Loucy (cell line): ENCODE data around the gene PPME1.
A peak's percentile ranks its signal among the peaks of the same experiment; 100 is the strongest.

Source experiments
- H2AFZ ChIP-seq: fragments of 200-600 bp; sonication (generic); 2 replicates; pipeline ENCODE4 v1.6.0; 2016; ENCODE audit warnings: antibody characterized with exemption, mild to moderate bottlenecking, low read length, moderate library complexity
- H3F3A ChIP-seq: fragments of 200-600 bp; 2 replicates; pipeline ENCODE4 v1.6.0; 2016; ENCODE audit warnings: antibody characterized with exemption, low read depth, mild to moderate bottlenecking
- H3K27me3 ChIP-seq: fragments of 200-600 bp; sonication (generic); 2 replicates; pipeline ENCODE4 v1.6.1; 2014; ENCODE audit warnings: low read length, mild to moderate bottlenecking; ENCODE audit not compliant: insufficient read depth, poor library complexity, severe bottlenecking
- H3K36me3 ChIP-seq: fragments of 200-600 bp; sonication (generic); 2 replicates; pipeline ENCODE4 v1.6.1; 2016; ENCODE audit warnings: low read length; ENCODE audit not compliant: insufficient read depth
- H3K4me1 ChIP-seq: fragments of 200-600 bp; sonication (generic); 2 replicates; pipeline ENCODE4 v1.5.1; 2014; ENCODE audit warnings: low read length, mild to moderate bottlenecking; ENCODE audit not compliant: insufficient read depth, poor library complexity, severe bottlenecking
- H3K4me2 ChIP-seq: fragments of 200-600 bp; sonication (generic); 2 replicates; pipeline ENCODE4 v1.6.0; 2014; ENCODE audit warnings: antibody characterized with exemption, low read length, low read depth, mild to moderate bottlenecking; ENCODE audit not compliant: poor library complexity, severe bottlenecking
- H3K4me3 ChIP-seq: fragments of 200-600 bp; sonication (generic); 2 replicates; pipeline ENCODE4 v1.5.1; 2014; ENCODE audit warnings: low read length, mild to moderate bottlenecking, mixed read lengths; ENCODE audit not compliant: poor library complexity, severe bottlenecking
- H3K79me2 ChIP-seq: fragments of 200-600 bp; sonication (generic); 2 replicates; pipeline ENCODE4 v1.6.1; 2014; ENCODE audit warnings: low read length; ENCODE audit not compliant: insufficient read depth
- H3K9ac ChIP-seq: fragments of 200-600 bp; sonication (generic); 2 replicates; pipeline ENCODE4 v1.6.0; 2014; ENCODE audit warnings: mild to moderate bottlenecking, low read depth, low read length, moderate library complexity; ENCODE audit not compliant: poor library complexity, severe bottlenecking
- H3K9me2 ChIP-seq: fragments of 200-600 bp; sonication (generic); replicated peaks from 2 replicates; pipeline ENCODE4 v1.6.1; 2016; ENCODE audit warnings: low read depth, low read length, mixed read lengths
- H3K9me3 ChIP-seq: fragments of 200-600 bp; sonication (generic); 2 replicates; pipeline ENCODE4 v1.6.1; 2014; ENCODE audit warnings: mild to moderate bottlenecking, antibody characterized with exemption, low read length, low read depth; ENCODE audit not compliant: insufficient read depth
- H4K20me1 ChIP-seq: fragments of 200-600 bp; sonication (generic); 2 replicates; pipeline ENCODE4 v1.6.0; 2014; ENCODE audit warnings: antibody characterized with exemption, low read length, mild to moderate bottlenecking; ENCODE audit not compliant: insufficient read depth, poor library complexity, severe bottlenecking
- EZH2phosphoT487 ChIP-seq: fragments of 200-600 bp; IDR thresholded peaks from 2 replicates; pipeline ENCODE4 v1.6.1; 2018; ENCODE audit warnings: antibody characterized with exemption, mild to moderate bottlenecking, moderate library complexity, borderline replicate concordance
- TF ChIP-seq, protein P1 (sequence below): fragments of 200-600 bp; sonication (generic); conservative IDR thresholded peaks from 2 replicates; pipeline ENCODE4 v1.5.1; 2014; ENCODE audit warnings: mild to moderate bottlenecking, antibody characterized with exemption, low read length

The PPME1 gene

DNA sequence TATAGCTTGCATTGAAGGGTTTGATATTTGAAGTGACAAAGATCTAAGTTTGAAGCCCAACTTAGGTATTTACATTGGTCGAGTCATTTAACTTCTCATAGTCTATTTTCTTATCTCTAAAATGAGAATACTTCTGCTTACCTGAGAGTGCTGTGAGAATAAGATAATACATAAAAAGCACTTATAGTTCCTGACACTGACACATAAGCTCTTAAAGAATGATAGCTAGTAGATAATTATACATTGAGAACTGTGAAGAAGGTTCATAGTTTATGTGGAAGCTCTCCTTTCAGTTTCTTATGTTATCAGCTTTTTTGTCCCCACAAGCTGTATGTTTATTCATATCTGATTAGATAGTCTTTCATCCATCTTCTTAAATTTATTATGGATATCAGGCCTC is 4.8 kb downstream of the PPME1 start:
- Histone ChIP-seq H3K9me3 (no peaks in the 10 kb centered on the region), H3K36me3 (no peaks in the 10 kb centered on the region), H3K9ac (no peak overlapping the region), H4K20me1 (peaks cover 23% of the 10 kb centered on the region), H3K79me2 (peaks cover 94% of the 10 kb centered on the region), H3K9me2 (no peaks in the 10 kb centered on the region), H3K4me2 (peak overlapping the region; percentile 96), H3K4me1 (peaks cover 59% of the 10 kb centered on the region), H2AFZ (no peak overlapping the region), H3K27me3 (no peaks in the 10 kb centered on the region), H3F3A (no peaks in the 10 kb centered on the region), H3K4me3 (peak overlapping the region; percentile 34)
- TF ChIP-seq, protein P1, sequence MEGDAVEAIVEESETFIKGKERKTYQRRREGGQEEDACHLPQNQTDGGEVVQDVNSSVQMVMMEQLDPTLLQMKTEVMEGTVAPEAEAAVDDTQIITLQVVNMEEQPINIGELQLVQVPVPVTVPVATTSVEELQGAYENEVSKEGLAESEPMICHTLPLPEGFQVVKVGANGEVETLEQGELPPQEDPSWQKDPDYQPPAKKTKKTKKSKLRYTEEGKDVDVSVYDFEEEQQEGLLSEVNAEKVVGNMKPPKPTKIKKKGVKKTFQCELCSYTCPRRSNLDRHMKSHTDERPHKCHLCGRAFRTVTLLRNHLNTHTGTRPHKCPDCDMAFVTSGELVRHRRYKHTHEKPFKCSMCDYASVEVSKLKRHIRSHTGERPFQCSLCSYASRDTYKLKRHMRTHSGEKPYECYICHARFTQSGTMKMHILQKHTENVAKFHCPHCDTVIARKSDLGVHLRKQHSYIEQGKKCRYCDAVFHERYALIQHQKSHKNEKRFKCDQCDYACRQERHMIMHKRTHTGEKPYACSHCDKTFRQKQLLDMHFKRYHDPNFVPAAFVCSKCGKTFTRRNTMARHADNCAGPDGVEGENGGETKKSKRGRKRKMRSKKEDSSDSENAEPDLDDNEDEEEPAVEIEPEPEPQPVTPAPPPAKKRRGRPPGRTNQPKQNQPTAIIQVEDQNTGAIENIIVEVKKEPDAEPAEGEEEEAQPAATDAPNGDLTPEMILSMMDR, result no peak
- TF ChIP-seq EZH2phosphoT487, result no peak

DNA sequence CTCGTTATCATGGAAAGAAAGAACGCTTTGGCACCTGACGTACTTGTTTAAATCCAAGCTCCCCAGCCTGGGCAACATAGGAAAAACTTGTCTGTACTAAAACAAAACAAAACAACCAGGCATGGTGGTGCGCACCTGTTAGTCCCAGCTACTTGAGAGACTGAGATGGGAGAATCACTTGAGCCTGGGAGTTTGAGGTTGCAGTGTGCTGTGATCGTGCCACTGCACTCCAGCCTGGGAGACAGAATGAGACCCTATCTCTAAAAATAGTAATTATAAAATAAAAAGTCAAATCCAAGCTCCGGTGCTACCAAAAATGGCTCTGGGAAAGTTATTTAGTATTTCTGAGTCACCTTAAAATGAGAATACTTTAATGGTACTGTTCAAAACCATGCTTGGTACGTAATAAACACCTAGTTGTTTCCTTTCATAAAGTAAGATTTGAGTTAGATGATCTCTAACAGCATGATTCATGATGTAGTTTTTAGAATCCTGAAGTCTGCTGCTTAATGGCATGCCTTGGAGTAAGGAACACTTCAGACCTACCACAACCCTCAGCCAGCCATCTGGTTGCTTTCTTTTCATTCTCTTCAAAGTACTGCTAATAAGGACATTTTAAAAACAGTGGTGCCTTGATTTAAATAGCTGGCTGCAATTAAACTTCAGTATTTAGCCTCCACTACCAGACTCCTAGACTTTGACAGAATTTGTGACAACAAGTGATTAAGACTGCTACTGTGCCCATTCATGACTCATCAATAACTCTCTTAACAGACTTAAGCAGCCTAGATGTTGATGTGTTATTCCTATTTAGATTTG is 8.4 kb downstream of the PPME1 start:
- Histone ChIP-seq H3K9me2 (no peaks in the 10 kb centered on the region), H4K20me1 (peaks cover 24% of the 10 kb centered on the region), H3K9ac (no peak overlapping the region), H3K4me3 (no peak overlapping the region), H2AFZ (no peak overlapping the region), H3K4me1 (peaks cover 40% of the 10 kb centered on the region), H3K79me2 (peaks cover 92% of the 10 kb centered on the region), H3K27me3 (no peaks in the 10 kb centered on the region), H3F3A (no peaks in the 10 kb centered on the region), H3K36me3 (no peaks in the 10 kb centered on the region), H3K4me2 (peak overlapping the region; percentile 49), H3K9me3 (no peaks in the 10 kb centered on the region)
- TF ChIP-seq, protein P1, result no peak
- no peak for TF ChIP-seq EZH2phosphoT487

DNA sequence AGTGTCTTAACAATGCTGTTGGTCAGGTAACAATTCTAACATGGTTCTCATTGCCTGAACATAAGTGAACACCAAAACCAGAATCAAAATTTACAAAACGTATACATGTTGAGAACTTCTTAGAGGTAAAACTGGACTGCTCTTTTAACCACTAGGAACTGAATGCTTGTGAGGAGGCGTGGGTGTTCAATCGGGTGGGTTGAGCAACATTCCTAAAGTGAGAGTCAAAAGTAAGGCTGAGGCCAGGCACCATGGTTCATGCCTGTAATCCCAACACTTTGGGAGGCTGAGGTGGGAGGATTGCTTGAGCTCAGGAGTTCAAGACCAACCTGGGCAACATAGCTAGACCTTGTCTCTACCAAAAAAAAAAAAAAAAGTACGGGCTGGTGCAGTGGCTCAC is 11.5 kb downstream of the PPME1 start:
- H3K79me2 ChIP-seq, result peaks cover 92% of the 10 kb centered on the region

More for the DNA sequence above, 11.5 kb downstream of the PPME1 start:
- Histone ChIP-seq H2AFZ (no peak overlapping the region), H3K4me3 (no peak overlapping the region), H3K9ac (no peak overlapping the region), H3K36me3 (peaks cover 5% of the 10 kb centered on the region; the same call in 1 of the 2 replicates), H3K4me1 (peaks cover 33% of the 10 kb centered on the region), H3K27me3 (no peaks in the 10 kb centered on the region), H3K4me2 (no peak overlapping the region), H3K9me2 (no peaks in the 10 kb centered on the region), H4K20me1 (peaks cover 10% of the 10 kb centered on the region), H3F3A (no peaks in the 10 kb centered on the region), H3K9me3 (no peaks in the 10 kb centered on the region)
- TF ChIP-seq, protein P1, result no peak
- no peak for TF ChIP-seq EZH2phosphoT487
